NT2/D1 (cell line): ENCODE measurements around the gene CPNE1.

Experiments
- DNase-seq: peaks from one replicate; pipeline ENCODE4 v3.0.0-alpha.2; 2011; ENCODE audit warnings: low read depth, low spot score
- H3K27me3 ChIP-seq: 2 replicates; pipeline ENCODE4 v1.6.0; 2011; ENCODE audit warnings: mild to moderate bottlenecking; ENCODE audit not compliant: insufficient read length, insufficient read depth
- H3K36me3 ChIP-seq: 2 replicates; pipeline ENCODE4 v1.6.1; 2011; ENCODE audit warnings: mild to moderate bottlenecking, low read length, mixed read lengths; ENCODE audit not compliant: insufficient read depth, insufficient read length
- H3K4me1 ChIP-seq: 2 replicates; pipeline ENCODE4 v1.5.1; 2011; ENCODE audit not compliant: insufficient read depth, insufficient read length
- H3K4me3 ChIP-seq: 2 replicates; pipeline ENCODE4 v1.5.1; 2011; ENCODE audit warnings: low read depth; ENCODE audit not compliant: insufficient read length
- H3K9ac ChIP-seq: 2 replicates; pipeline ENCODE4 v1.6.0; 2011; ENCODE audit warnings: low read depth; ENCODE audit not compliant: insufficient read length
- H3K9me3 ChIP-seq: 2 replicates; pipeline ENCODE4 v1.5.1; 2011; ENCODE audit warnings: mild to moderate bottlenecking, low read length; ENCODE audit not compliant: insufficient read depth
- SUZ12 ChIP-seq: IDR thresholded peaks from 2 replicates; pipeline ENCODE4 v1.6.1; 2011; ENCODE audit not compliant: insufficient read length, insufficient read depth; ENCODE audit errors: extremely low read depth
- YY1 ChIP-seq: IDR thresholded peaks from 2 replicates; pipeline ENCODE4 v1.6.1; 2011; ENCODE audit not compliant: insufficient read length, insufficient read depth
- ZNF274 ChIP-seq: IDR thresholded peaks from 2 replicates; pipeline ENCODE4 v1.6.1; 2011; ENCODE audit warnings: mild to moderate bottlenecking, low read depth, low read length

The CPNE1 gene

GRCh38 chr20:35636095-35636494, 28.6 kb downstream of the CPNE1 start:
- H3K4me3 ChIP-seq: no peak overlapping the region
- H3K4me1 ChIP-seq: peaks cover 6% of the 10 kb centered on the region
- no peak for DNase-seq
- TF ChIP-seq ZNF274: no peak
- TF ChIP-seq SUZ12: no peak
- no peak for TF ChIP-seq YY1
- no peak overlapping the region for H3K9ac ChIP-seq
- H3K9me3 ChIP-seq: no peaks in the 10 kb centered on the region
- H3K27me3 ChIP-seq: no peaks in the 10 kb centered on the region
- H3K36me3 ChIP-seq: peaks cover 24% of the 10 kb centered on the region

DNA sequence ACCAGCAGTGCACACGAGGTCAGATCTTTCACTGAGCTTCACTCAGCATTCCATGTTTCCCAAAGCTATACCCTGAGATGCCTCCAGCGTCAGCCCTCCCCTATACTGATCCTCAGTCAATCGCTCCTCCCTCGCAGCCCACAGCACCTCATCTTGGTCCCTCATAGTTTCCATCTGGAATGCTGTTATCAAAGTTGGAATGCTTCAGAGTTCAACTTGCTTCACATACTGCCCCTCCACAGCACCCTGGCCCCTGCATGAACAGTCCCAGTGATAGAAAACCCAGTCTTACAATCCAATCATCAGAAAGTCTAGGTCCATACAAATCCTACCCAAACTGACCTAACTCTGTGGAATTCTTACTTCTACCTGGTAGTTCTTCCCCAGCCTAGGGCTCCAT, 29.0 kb downstream of the CPNE1 start:
- H3K9me3 ChIP-seq: no peaks in the 10 kb centered on the region
- H3K4me1 ChIP-seq: peaks cover 7% of the 10 kb centered on the region
- no peak for TF ChIP-seq SUZ12
- TF ChIP-seq YY1: no peak
- TF ChIP-seq ZNF274: no peak
- no peak overlapping the region for H3K9ac ChIP-seq
- DNase-seq: no peak
- no peaks in the 10 kb centered on the region for H3K27me3 ChIP-seq
- no peak overlapping the region for H3K4me3 ChIP-seq
- peaks cover 28% of the 10 kb centered on the region for H3K36me3 ChIP-seq

DNA sequence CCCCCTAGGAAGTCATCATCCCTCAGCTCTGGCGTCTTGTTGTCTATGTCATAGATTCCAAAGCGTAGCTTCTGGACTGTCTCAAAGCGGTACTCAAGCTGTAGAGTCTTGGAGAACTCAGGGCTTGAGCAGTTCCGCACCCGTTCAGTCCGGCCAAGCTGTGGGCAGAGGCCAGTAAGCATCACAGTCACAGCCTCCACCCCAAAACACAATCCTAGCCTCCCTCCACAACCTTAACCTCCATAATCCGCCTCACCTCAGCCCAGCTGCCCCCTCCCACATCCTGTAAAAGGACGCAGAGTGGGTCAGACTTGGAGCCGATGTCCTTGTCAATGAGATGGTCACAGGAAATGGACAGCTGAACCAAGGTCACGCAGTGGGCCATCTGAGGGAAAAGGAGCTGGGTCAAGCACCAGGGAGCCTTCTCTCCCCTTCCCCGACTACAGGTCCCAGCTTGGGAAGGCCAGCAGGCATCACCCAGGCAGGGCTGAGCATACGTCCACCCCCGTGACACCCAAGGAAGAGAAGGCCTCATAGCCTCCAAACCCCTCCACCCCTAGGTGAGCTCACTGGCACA, 32.1 kb downstream of the CPNE1 start:
- H3K36me3 ChIP-seq: peaks cover 53% of the 10 kb centered on the region
- H3K4me3 ChIP-seq: no peak overlapping the region
- peaks cover 4% of the 10 kb centered on the region for H3K4me1 ChIP-seq
- DNase-seq: no peak
- no peaks in the 10 kb centered on the region for H3K9me3 ChIP-seq
- TF ChIP-seq SUZ12: no peak
- TF ChIP-seq ZNF274: no peak
- no peak for TF ChIP-seq YY1
- no peak overlapping the region for H3K9ac ChIP-seq
- H3K27me3 ChIP-seq: no peaks in the 10 kb centered on the region

- DNase-seq: no peak
- no peaks in the 10 kb centered on the region for H3K27me3 ChIP-seq
- no peak overlapping the region for H3K4me3 ChIP-seq
- peaks cover 73% of the 10 kb centered on the region for H3K36me3 ChIP-seq
- H3K9ac ChIP-seq: no peak overlapping the region
- H3K4me1 ChIP-seq: peaks cover 2% of the 10 kb centered on the region
- TF ChIP-seq ZNF274 (no peak), SUZ12 (no peak), YY1 (no peak)
- no peaks in the 10 kb centered on the region for H3K9me3 ChIP-seq
Measured at GRCh38 chr20:35630636-35631035, 34.1 kb downstream of the CPNE1 start.

DNA sequence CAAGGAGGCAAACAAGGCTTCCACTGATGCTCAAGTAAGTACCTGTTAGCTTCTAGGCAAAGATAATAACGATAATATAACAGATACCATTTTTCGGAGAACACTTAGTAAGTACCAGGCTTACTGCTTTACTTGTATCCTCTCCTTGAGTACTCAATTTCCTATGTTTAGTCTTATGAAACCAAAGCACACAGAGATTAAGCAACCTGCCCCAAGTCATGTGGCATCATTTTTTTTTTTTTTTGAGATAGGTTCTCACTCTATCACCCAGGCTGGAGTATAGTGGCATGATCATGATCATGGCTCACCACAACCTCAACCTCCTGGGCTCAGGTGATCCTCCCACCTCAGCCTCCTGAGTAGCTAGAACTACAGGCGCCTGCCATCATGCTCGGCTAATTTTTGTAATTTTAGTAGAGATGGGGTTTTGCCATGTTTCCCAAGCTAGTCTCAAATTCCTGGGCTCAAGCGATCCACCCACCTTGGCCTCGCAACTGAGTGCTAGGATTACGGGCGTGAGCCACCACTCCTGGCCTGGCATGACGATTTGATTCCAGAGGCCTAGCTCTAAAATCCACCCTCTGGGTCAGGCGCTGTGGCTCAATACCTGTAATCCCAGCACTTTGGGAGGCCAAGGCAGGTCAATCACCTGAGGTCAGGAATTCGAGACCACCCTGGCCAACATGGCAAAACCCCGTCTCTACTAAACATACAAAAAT, 35.1 kb downstream of the CPNE1 start:
- peaks cover 83% of the 10 kb centered on the region for H3K36me3 ChIP-seq
- no peaks in the 10 kb centered on the region for H3K9me3 ChIP-seq
- TF ChIP-seq SUZ12 (no peak), ZNF274 (no peak), YY1 (no peak)
- no peaks in the 10 kb centered on the region for H3K27me3 ChIP-seq
- H3K4me1 ChIP-seq: peaks cover 2% of the 10 kb centered on the region
- no peak overlapping the region for H3K9ac ChIP-seq
- no peak overlapping the region for H3K4me3 ChIP-seq
- no peak for DNase-seq

GRCh38 chr20:35627121-35627520, 37.6 kb downstream of the CPNE1 start:
- TF ChIP-seq ZNF274 (no peak), SUZ12 (no peak), YY1 (no peak)
- Histone ChIP-seq H3K9me3 (no peaks in the 10 kb centered on the region), H3K4me1 (peaks cover 2% of the 10 kb centered on the region), H3K27me3 (no peaks in the 10 kb centered on the region), H3K9ac (no peak overlapping the region), H3K4me3 (no peak overlapping the region), H3K36me3 (peaks cover 78% of the 10 kb centered on the region)
- no peak for DNase-seq

DNA sequence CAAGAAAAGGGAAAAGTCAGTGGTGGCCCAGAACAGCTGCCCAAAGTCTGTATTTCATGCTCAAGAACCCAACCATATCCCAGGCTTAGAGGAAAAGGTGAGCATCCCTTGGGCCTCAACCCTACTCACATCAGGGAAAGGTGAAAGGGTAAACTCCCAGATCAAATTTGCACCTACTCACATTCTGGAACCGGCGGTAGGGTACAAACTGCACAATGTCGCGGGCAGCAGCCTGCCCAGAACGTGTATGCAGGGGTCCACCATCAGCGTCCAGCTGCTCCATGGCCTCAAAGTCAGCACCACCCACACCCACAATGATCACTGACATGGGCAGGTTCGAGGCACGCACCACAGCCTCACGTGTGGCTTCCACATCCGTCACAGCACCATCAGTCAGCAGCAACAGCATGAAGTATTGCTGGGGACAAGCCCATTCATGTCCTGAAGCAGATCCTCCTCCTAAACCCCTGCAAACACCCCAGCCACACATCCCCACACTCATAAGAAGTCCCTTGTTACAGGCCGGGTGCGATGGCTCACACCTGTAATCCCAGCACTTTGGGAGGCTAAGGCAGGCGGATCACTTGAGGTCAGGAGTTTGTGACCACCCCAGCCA, 38.2 kb downstream of the CPNE1 start:
- H3K9ac ChIP-seq: no peak overlapping the region
- H3K36me3 ChIP-seq: peaks cover 78% of the 10 kb centered on the region
- DNase-seq: no peak
- H3K27me3 ChIP-seq: no peaks in the 10 kb centered on the region
- H3K4me3 ChIP-seq: no peak overlapping the region
- TF ChIP-seq ZNF274 (no peak), YY1 (no peak), SUZ12 (no peak)
- no peaks in the 10 kb centered on the region for H3K9me3 ChIP-seq
- peaks cover 2% of the 10 kb centered on the region for H3K4me1 ChIP-seq
